Activated T-cell treated with anti-CD3 and anti-CD28 coated beads, Interleukin-2, amount 50 U/mL, for 4 hours (primary cell): ENCODE results near the gene PSTK. TPM values are rescaled to one million over a fixed set of nuclear protein-coding genes. Genes with fewer than 3 reads are reported as not detected.
A peak's percentile ranks its signal among the peaks of the same experiment; 100 is the strongest.

ENCODE experiments used
- ATAC-seq, 2 donors: fragments of 200-7000 bp; cut with Tn5 transposase; one replicate each; pipeline ENCODE4 v1.10.0; 2021
- DNase-seq: peaks from one replicate; pipeline ENCODE4 v3.0.0-alpha.2; 2020
- H3K27me3 Mint-ChIP-seq: one replicate; pipeline ENCODE4 v1.8.0; 2021; ENCODE audit warnings: low read depth, mixed read lengths
- H3K36me3 Mint-ChIP-seq: one replicate; pipeline ENCODE4 v1.8.0; 2022; ENCODE audit warnings: mixed read lengths; ENCODE audit not compliant: insufficient read depth
- H3K4me1 Mint-ChIP-seq: one replicate; pipeline ENCODE4 v1.8.0; 2021; ENCODE audit warnings: low read depth, mixed read lengths
- H3K4me3 Mint-ChIP-seq: one replicate; pipeline ENCODE4 v1.8.0; 2021; ENCODE audit warnings: mild to moderate bottlenecking, moderate library complexity, mixed read lengths
- H3K9me3 Mint-ChIP-seq: one replicate; pipeline ENCODE4 v1.8.0; 2021; ENCODE audit warnings: mixed read lengths
- total RNA-seq, 3 donors: library from RNA; stranded (reverse); gene quantifications; one replicate each; pipeline ENCODE4 v1.2.1, GENCODE V29; 2021

The PSTK gene
- total RNA-seq, 3 donors from 2014 or later = 5.3 to 6.3 (median 6.1) TPM

DNA sequence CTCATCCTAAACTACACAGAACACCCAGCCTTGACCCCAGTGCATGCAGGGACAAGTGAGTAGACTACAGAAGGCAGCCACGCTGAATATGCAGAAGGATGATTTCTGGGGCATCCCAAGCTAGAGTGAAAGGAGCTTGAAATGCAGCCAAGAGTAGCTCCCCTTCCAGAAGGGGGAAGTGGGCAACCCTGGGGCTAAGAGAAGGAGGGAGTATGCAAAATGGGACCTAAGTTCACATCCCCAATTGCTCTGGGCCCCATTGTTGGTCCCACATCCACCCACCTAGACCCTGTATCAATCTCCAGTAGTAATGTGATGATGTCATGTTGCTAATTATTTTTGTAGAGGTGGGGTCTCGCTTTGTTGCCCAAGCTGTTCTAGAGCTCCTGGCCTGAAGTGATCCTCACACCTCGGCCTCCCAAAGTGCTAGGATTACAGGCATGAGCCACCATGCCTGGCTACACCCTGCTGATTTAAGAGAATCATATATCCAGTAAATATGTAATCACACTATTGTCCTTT is 5.6 kb upstream of the PSTK start:
- DNase-seq (no peak), ATAC-seq (no peak)
- Mint-ChIP-seq H3K9me3 (no peaks in the 10 kb centered on the region), H3K27me3 (peaks cover 3% of the 10 kb centered on the region), H3K4me1 (peaks cover under 1% of the 10 kb centered on the region), H3K36me3 (no peaks in the 10 kb centered on the region), H3K4me3 (no peak overlapping the region)

DNA sequence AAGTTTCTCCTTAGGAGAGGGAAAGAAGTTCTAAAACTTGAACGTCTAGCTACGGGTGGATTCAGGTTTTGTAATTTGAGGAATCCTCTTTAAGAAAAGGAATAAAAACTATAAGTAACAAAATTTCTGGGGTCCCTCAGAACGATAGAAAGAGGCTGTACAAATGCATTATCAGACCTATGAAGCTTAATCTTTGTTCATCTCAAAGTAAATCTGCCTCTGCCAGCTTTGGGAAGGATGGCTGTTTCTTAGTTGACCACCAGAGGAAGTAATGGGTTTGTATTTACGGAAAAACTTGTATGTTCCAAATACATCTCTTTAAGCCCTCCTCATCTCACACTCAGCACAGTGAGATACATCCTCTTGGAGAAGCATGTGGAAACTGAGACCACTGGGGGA is 864 bp downstream of the PSTK start:
- Mint-ChIP-seq H3K4me3 (peak overlapping the region; percentile 86), H3K27me3 (no peaks in the 10 kb centered on the region), H3K9me3 (no peaks in the 10 kb centered on the region), H3K36me3 (peaks cover 7% of the 10 kb centered on the region), H3K4me1 (peaks cover 14% of the 10 kb centered on the region)
- ATAC-seq (no peak), DNase-seq (no peak)

GRCh38 chr10:122983898-122984297 is 3.7 kb downstream of the PSTK start:
- no peak for DNase-seq
- Mint-ChIP-seq H3K4me3 (no peak overlapping the region), H3K36me3 (peaks cover 13% of the 10 kb centered on the region), H3K27me3 (no peaks in the 10 kb centered on the region), H3K9me3 (no peaks in the 10 kb centered on the region), H3K4me1 (peaks cover 14% of the 10 kb centered on the region)
- ATAC-seq = no peak

DNA sequence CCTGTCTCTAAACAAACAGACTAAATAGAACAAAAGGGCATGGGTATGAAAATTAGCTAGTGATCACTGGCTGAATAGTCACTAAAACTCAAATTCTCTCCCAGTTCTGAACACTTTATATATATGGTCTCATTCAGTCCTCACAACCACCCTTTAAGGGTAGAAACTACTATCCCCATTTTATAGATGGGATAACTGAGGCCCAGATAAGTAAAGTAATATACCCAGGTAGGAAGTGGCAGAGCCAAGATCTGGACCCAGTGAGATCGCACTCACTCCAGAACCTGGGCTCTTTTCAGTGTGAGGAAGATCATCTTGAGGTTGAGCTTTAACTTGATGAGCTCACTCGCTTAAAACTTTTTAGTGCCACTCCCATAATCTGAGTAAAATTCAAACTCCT is 4.5 kb downstream of the PSTK start:
- no peak for ATAC-seq
- H3K36me3 Mint-ChIP-seq = peaks cover 13% of the 10 kb centered on the region

GRCh38 chr10:122986335-122986734 is 6.1 kb downstream of the PSTK start:
- ATAC-seq = no peak
- H3K27me3 Mint-ChIP-seq = no peaks in the 10 kb centered on the region
- H3K4me3 Mint-ChIP-seq = no peak overlapping the region
- no peak for DNase-seq
- peaks cover 3% of the 10 kb centered on the region for H3K4me1 Mint-ChIP-seq
- no peaks in the 10 kb centered on the region for H3K9me3 Mint-ChIP-seq
- peaks cover 16% of the 10 kb centered on the region for H3K36me3 Mint-ChIP-seq

More for the DNA sequence above, 4.5 kb downstream of the PSTK start:
- Mint-ChIP-seq H3K9me3 (no peaks in the 10 kb centered on the region), H3K4me1 (peaks cover 13% of the 10 kb centered on the region), H3K27me3 (no peaks in the 10 kb centered on the region), H3K4me3 (no peak overlapping the region)
- no peak for DNase-seq

DNA sequence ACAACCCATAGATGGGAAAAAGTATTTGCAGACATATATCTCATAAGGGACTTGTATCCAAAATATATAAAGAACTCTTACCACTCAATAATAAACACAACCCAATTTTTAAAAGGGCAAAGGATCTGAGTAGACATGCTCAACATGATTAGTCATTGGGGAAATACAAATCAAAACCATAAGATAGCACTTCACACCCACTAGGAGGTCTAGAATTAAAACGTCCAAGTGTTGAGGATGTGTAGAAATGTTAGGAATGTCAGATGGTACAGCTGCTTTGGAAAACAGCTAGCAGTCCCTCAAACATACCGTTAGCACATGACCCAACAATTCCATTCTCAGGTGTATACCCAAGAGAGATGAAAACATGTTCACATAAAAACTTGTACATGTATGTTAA is 8.3 kb downstream of the PSTK start:
- Mint-ChIP-seq H3K9me3 (no peaks in the 10 kb centered on the region), H3K4me3 (no peak overlapping the region), H3K4me1 (no peaks in the 10 kb centered on the region), H3K36me3 (peaks cover 16% of the 10 kb centered on the region), H3K27me3 (no peaks in the 10 kb centered on the region)
- DNase-seq = no peak
- no peak for ATAC-seq

DNA sequence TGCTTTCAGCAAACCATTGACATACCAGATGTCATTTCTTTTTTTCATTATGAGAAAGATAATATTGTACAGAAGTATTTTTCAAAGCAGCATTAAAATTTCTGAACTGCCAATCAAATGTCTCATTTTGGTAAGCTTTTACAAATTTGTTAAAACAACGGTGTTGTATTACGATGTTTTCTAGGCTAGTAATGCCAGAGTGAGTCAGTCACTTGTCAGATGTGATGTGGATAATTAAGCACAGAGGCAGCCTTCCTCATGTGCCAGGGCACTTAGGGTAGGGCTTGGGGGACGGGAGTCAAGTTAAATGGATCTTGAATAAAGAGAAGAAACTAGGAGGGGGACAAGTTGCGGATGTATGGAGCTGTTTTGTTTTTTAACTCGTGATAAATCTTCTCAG is 10.1 kb downstream of the PSTK start:
- no peaks in the 10 kb centered on the region for H3K4me1 Mint-ChIP-seq
- peaks cover 22% of the 10 kb centered on the region for H3K36me3 Mint-ChIP-seq

DNA sequence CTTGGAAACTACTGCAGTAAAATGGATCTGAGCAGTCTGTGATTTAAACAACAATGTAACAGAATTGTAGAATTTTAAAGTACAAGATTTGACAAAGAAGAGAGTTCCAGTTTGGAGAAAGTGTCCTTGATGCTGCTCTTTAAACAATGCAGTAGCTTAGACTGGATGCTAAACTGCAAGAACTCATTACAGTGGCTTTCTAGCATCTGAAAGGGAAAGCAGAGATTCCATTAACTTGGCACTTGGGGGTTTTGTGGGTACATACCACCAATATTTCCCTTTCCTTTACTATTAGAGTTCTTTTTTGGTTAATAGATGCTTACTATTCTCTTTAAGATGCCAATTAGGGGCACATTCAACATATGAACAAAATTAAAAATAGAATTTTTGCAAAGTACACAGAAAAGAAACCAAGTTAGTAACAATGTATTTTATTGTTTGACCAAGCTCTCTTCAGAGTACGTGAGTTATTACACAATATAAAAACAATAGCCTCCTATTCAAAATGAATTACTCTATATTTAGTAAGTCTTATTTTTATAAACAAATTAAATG is 11.9 kb downstream of the PSTK start:
- Mint-ChIP-seq H3K4me3 (no peak overlapping the region), H3K27me3 (no peaks in the 10 kb centered on the region), H3K9me3 (no peaks in the 10 kb centered on the region), H3K36me3 (peaks cover 28% of the 10 kb centered on the region), H3K4me1 (no peaks in the 10 kb centered on the region)
- DNase-seq (no peak), ATAC-seq (no peak)

More for the DNA sequence above, 10.1 kb downstream of the PSTK start:
- no peak for ATAC-seq
- no peak for DNase-seq
- no peaks in the 10 kb centered on the region for H3K9me3 Mint-ChIP-seq
- no peaks in the 10 kb centered on the region for H3K27me3 Mint-ChIP-seq
- no peak overlapping the region for H3K4me3 Mint-ChIP-seq

DNA sequence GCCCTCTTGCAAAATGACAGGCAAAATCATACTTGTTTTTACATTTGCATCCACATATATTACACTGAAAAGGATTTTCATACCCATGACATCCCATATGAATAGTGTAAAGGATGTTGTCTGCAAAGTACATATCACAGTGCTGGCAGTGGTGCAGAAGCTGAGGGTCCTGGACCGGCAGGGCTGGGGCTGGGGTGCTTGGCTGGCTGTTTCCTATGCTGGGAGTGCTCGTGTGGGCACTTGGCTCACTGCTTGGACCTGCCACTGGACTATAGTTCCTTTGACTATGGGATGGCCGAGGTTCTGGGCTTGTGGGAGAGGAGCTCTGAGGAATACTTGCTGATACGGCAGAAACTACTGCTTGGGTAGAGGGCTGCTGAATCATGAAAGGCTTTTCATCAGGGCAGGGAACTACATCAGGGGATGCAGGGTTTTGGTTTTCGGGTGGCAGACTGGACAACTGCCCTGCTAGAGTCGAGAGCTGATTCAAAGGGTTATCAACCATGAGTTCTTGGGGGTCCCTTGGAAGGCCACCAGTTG is 13.7 kb downstream of the PSTK start:
- DNase-seq (no peak), ATAC-seq (no peak)
- peaks cover 25% of the 10 kb centered on the region for H3K36me3 Mint-ChIP-seq
- no peak overlapping the region for H3K4me3 Mint-ChIP-seq
- no peaks in the 10 kb centered on the region for H3K9me3 Mint-ChIP-seq
- no peaks in the 10 kb centered on the region for H3K27me3 Mint-ChIP-seq
- H3K4me1 Mint-ChIP-seq = peaks cover 6% of the 10 kb centered on the region

DNA sequence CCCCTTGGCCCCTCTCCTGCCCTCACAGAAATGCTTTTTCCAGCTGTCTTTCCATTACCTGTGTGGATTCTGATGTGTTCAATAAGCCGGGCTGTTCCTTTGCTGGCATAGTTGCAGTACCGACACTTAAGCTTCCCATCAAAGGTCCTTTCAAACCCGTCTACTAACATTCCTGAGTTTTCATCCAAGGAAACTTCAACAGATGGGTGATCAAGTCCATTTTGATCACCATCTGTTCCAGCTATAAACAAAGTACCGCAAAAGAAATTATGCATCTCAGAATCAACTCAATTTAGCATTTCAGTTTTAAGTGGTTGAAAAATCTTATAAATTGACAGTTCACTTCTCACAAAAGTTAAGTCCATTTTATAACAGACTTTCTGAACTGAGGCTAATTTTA is 15.7 kb downstream of the PSTK start:
- no peak overlapping the region for H3K4me3 Mint-ChIP-seq
- no peaks in the 10 kb centered on the region for H3K9me3 Mint-ChIP-seq
- DNase-seq (no peak), ATAC-seq (no peak)
- peaks cover 25% of the 10 kb centered on the region for H3K4me1 Mint-ChIP-seq
- no peaks in the 10 kb centered on the region for H3K27me3 Mint-ChIP-seq
- H3K36me3 Mint-ChIP-seq = peaks cover 26% of the 10 kb centered on the region

DNA sequence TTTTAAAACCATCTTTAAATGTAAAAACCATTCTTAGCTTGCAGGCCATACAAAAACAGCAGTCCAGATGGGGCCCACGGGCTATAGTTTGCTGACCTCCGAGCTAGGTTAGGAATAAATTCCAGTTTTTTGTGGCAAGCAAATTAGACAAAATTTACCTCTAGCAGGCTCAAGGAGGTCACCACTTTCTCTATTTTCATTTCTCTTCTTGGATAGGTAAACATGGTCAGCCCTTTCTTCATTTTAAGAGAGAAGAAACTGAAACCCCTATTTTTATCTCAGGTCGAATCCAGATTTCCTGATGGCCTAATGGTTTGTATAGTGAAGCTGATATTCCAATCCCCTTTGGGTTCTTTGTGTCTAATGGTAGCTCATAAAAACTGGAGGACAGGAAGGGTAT is 17.7 kb downstream of the PSTK start:
- no peak for ATAC-seq
- Mint-ChIP-seq H3K9me3 (no peaks in the 10 kb centered on the region), H3K27me3 (no peaks in the 10 kb centered on the region), H3K4me1 (peaks cover 35% of the 10 kb centered on the region), H3K4me3 (no peak overlapping the region), H3K36me3 (peaks cover 30% of the 10 kb centered on the region)
- DNase-seq = no peak

GRCh38 chr10:122998360-122998917 is 18.2 kb downstream of the PSTK start:
- Mint-ChIP-seq H3K9me3 (no peaks in the 10 kb centered on the region), H3K27me3 (no peaks in the 10 kb centered on the region), H3K4me1 (peaks cover 35% of the 10 kb centered on the region), H3K4me3 (no peak overlapping the region), H3K36me3 (peaks cover 30% of the 10 kb centered on the region)
- DNase-seq (no peak), ATAC-seq (no peak)

GRCh38 chr10:122998934-122999333 is 18.7 kb downstream of the PSTK start:
- ATAC-seq (no peak), DNase-seq (no peak)
- Mint-ChIP-seq H3K27me3 (no peaks in the 10 kb centered on the region), H3K4me1 (peaks cover 36% of the 10 kb centered on the region), H3K4me3 (no peak overlapping the region), H3K36me3 (peaks cover 28% of the 10 kb centered on the region), H3K9me3 (no peaks in the 10 kb centered on the region)

GRCh38 chr10:122999347-122999746 is 19.1 kb downstream of the PSTK start:
- peaks cover 24% of the 10 kb centered on the region for H3K36me3 Mint-ChIP-seq
- no peak overlapping the region for H3K4me3 Mint-ChIP-seq
- no peaks in the 10 kb centered on the region for H3K27me3 Mint-ChIP-seq
- peaks cover 39% of the 10 kb centered on the region for H3K4me1 Mint-ChIP-seq
- DNase-seq (no peak), ATAC-seq (no peak)
- H3K9me3 Mint-ChIP-seq = no peaks in the 10 kb centered on the region

DNA sequence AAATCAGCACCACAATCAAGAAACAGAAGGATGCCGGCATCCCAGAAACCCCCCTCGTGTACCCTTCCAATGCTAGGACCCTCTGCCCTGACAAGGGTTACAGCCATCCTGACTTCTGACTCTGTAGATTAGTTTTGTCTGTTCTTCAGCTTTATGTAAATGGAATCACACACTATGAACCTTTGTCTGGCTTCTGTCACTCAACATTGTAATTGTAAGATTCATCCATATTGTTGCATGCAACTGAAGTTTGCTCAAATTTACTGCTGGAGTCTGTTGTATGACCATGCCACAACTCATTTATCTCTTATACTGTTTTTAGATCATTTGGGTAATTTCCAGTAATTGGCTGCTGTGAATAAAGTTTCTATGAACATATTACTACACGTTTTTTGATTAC is 20.0 kb downstream of the PSTK start:
- Mint-ChIP-seq H3K4me3 (no peak overlapping the region), H3K4me1 (peaks cover 44% of the 10 kb centered on the region), H3K27me3 (no peaks in the 10 kb centered on the region), H3K9me3 (no peaks in the 10 kb centered on the region), H3K36me3 (peaks cover 20% of the 10 kb centered on the region)
- ATAC-seq = peak in 1 of 2 donors; percentile 28
- DNase-seq = no peak
